ENCODE data around the gene PTPRD.

Gene PTPRD

GRCh38 chr9:8850914-8851313 lies 1761.9 kb downstream of the PTPRD start:
- no peak for TF ChIP-seq CTCF (IDR thresholded peaks at IDR 0.05; ENCODE audit: insufficient read depth, low read depth, low read length, missing control alignments)
- DNase-seq (ENCODE audit: low read depth): no peak
- H3K4me3 ChIP-seq (ENCODE audit: low read length): no peak overlapping the region

- DNase-seq (ENCODE audit: low read depth): no peak
- no peak for TF ChIP-seq CTCF (IDR thresholded peaks at IDR 0.05; ENCODE audit: insufficient read depth, low read depth, low read length, missing control alignments)
- H3K4me3 ChIP-seq (ENCODE audit: low read length): no peak overlapping the region
Observed at GRCh38 chr9:8845808-8846207, 1767.0 kb downstream of the PTPRD start.

GRCh38 chr9:8845376-8845775 lies 1767.4 kb downstream of the PTPRD start:
- no peak for TF ChIP-seq CTCF (IDR thresholded peaks at IDR 0.05; ENCODE audit: insufficient read depth, low read depth, low read length, missing control alignments)
- no peak for DNase-seq (ENCODE audit: low read depth)
- H3K4me3 ChIP-seq (ENCODE audit: low read length): no peak overlapping the region

GRCh38 chr9:8844549-8844948 lies 1768.3 kb downstream of the PTPRD start:
- no peak for TF ChIP-seq CTCF (IDR thresholded peaks at IDR 0.05; ENCODE audit: insufficient read depth, low read depth, low read length, missing control alignments)
- no peak for DNase-seq (ENCODE audit: low read depth)
- no peak overlapping the region for H3K4me3 ChIP-seq (ENCODE audit: low read length)

GRCh38 chr9:8842402-8843193 lies 1770.2 kb downstream of the PTPRD start:
- no peak overlapping the region for H3K4me3 ChIP-seq (ENCODE audit: low read length)
- no peak for DNase-seq (ENCODE audit: low read depth)
- TF ChIP-seq CTCF (IDR thresholded peaks at IDR 0.05; ENCODE audit: insufficient read depth, low read depth, low read length, missing control alignments): no peak

GRCh38 chr9:8838136-8838535 lies 1774.7 kb downstream of the PTPRD start:
- H3K4me3 ChIP-seq (ENCODE audit: low read length): no peak overlapping the region
- no peak for DNase-seq (ENCODE audit: low read depth)
- no peak for TF ChIP-seq CTCF (IDR thresholded peaks at IDR 0.05; ENCODE audit: insufficient read depth, low read depth, low read length, missing control alignments)

GRCh38 chr9:8835291-8835690 lies 1777.5 kb downstream of the PTPRD start:
- peak; percentile 5 for DNase-seq (ENCODE audit: low read depth)
- no peak overlapping the region for H3K4me3 ChIP-seq (ENCODE audit: low read length)
- no peak for TF ChIP-seq CTCF (IDR thresholded peaks at IDR 0.05; ENCODE audit: insufficient read depth, low read depth, low read length, missing control alignments)

Measured in epithelial cell of esophagus (primary cell).